Measurements from ENCODE around the gene UQCR11.

DNA sequence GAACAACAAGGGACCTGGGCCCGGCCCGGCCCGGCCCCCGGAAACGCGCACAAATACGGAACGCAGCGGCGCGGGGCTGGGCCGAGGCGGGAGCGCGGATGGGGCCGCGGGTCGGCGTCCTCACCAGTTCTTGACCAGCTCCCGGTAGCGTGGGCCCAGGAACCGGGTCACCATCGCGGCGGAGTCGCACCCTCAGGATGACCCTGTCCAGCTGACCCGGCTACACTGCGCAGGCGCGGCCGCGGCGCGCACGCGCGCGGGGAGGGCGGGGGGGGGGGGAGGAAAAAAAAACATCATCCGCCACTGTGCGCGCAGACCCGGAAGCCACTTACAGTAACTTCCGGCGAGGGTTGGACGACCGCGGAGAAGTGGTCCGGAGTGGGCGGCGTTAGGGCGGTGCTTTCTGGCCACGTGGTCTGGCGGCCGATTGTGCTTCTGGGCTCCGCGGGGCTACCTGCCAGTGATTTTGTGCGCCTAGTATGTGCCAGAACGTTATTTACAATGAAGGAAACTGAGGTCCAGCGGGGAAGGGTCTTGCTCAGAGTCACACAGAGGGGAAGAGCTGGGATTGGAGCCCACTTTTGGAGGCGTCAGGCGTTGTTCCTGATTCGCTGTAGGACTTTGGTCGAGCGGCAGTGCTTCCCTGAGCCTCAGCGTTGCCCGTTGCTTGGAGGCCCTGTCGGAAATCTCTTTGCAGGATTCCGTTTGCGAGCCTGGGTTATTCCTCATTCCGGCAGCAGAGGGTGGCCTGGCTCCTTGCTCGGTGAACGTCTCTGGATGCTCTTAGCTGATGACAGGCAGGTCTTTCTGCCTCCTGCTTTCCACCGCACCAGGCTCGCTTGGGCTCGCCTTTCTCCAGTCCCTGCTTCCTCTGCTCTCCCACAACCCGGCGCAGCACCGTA lies at the start of gene UQCR11:
- no peak for TF ChIP-seq GATA2 (IDR thresholded peaks at IDR 0.05; ENCODE audit: low read depth, low read length)
- no peak for TF ChIP-seq GATA3 (IDR thresholded peaks at IDR 0.05; ENCODE audit: low read depth, low read length)
